Activated CD8-positive, alpha-beta T cell treated with anti-CD3 and anti-CD28 coated beads for 36 hours (primary cell): ENCODE measurements around the gene OLFML2A. TPM values are rescaled to one million over a fixed set of nuclear protein-coding genes. Genes with fewer than 3 reads are reported as not detected.

Experiments used
- ATAC-seq: fragments of 200-7000 bp; cut with Tn5 transposase; one replicate; pipeline ENCODE4 v1.10.0; 2021; ENCODE audit warnings: mild to moderate bottlenecking, moderate library complexity
- CTCF ChIA-PET: fragments of 350-600 bp; sonication (Branson Sonifier 250); formaldehyde crosslinking; loops from one replicate; lab custom pipeline; 2021; ENCODE audit warnings: antibody characterized with exemption; lab: Charles Lee
- POLR2A ChIA-PET: fragments of 350-600 bp; sonication (Branson Sonifier 250); formaldehyde crosslinking; loops from one replicate; lab custom pipeline; 2021; ENCODE audit warnings: antibody characterized with exemption; lab: Charles Lee
- DNase-seq: peaks from one replicate; pipeline ENCODE4 v3.0.0-alpha.2; 2020
- H3K27ac Mint-ChIP-seq: one replicate; pipeline ENCODE4 v1.8.0; 2021; ENCODE audit warnings: mild to moderate bottlenecking, mixed read lengths
- H3K27me3 Mint-ChIP-seq: one replicate; pipeline ENCODE4 v1.8.0; 2021; ENCODE audit warnings: mixed read lengths
- H3K36me3 Mint-ChIP-seq: one replicate; pipeline ENCODE4 v1.8.0; 2021; ENCODE audit warnings: low read depth, mixed read lengths
- H3K4me1 Mint-ChIP-seq: one replicate; pipeline ENCODE4 v1.8.0; 2021; ENCODE audit warnings: low read depth, mixed read lengths
- H3K4me3 Mint-ChIP-seq: one replicate; pipeline ENCODE4 v1.8.0; 2021; ENCODE audit warnings: mild to moderate bottlenecking, moderate library complexity, mixed read lengths
- H3K9me3 Mint-ChIP-seq: one replicate; pipeline ENCODE4 v1.8.0; 2021; ENCODE audit warnings: mixed read lengths
- intact Hi-C: fragments of 100-400 bp; cut with micrococcal nuclease; formaldehyde crosslinking; loops from one replicate; pipeline ENCODE4 v1.10.0; 2022
- total RNA-seq, 2 experiments: library from RNA; stranded (reverse); gene quantifications; one replicate each; pipeline ENCODE4 v1.2.3, GENCODE V29; 2021
- TF ChIP-seq, protein P1 (sequence below): fragments of 200-600 bp; IDR thresholded peaks from one replicate; pipeline ENCODE4 v1.8.0; 2022; ENCODE audit warnings: antibody characterized with exemption, mild to moderate bottlenecking

OLFML2A gene
- total RNA-seq, 2 experiments from 2014 or later: not detected

DNA sequence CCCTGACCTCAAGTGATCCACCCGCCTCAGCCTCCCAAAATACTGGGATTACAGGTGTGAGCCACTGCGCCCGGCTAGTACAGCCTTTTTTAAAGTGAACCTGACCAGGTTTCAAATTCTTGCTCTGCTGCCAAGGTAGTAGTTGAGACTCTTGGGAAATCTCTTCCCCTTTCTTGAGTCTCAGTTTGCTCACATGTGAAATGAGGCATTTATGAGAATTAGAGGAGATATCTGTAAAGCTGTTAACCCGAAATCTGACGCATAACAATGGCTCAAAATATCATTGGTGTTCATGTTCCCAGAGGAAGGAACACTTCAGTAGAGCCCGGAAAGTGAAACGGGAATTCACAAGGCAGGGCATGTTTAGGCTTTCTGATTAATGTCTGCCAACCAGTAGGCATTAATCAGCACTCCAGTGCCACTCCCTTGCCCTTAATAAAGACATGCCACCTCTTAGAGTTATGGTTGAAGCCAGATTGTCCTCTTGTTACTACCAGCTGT, 86.5 kb downstream of the OLFML2A start:
- POLR2A ChIA-PET: interaction anchor here (1.8 kb wide), 1 partner anchor 10 kb away, joined by 7 read pairs; the partner anchor contains the start of gene WDR38
- peaks cover 46% of the 10 kb centered on the region for H3K36me3 Mint-ChIP-seq
- CTCF ChIA-PET: interaction anchor here (3.5 to 4.2 kb wide), 2 partner anchors 10 to 91 kb away, joined by 24 to 25 read pairs; partner anchors contain the start of genes NR6A1 and WDR38
- ATAC-seq: no peak
- H3K27me3 Mint-ChIP-seq: no peaks in the 10 kb centered on the region
- H3K4me3 Mint-ChIP-seq: peak overlapping the region; percentile 43
- H3K4me1 Mint-ChIP-seq: peaks cover 38% of the 10 kb centered on the region
- intact Hi-C loops: no loop called here
- no peaks in the 10 kb centered on the region for H3K9me3 Mint-ChIP-seq
- TF ChIP-seq, protein P1, sequence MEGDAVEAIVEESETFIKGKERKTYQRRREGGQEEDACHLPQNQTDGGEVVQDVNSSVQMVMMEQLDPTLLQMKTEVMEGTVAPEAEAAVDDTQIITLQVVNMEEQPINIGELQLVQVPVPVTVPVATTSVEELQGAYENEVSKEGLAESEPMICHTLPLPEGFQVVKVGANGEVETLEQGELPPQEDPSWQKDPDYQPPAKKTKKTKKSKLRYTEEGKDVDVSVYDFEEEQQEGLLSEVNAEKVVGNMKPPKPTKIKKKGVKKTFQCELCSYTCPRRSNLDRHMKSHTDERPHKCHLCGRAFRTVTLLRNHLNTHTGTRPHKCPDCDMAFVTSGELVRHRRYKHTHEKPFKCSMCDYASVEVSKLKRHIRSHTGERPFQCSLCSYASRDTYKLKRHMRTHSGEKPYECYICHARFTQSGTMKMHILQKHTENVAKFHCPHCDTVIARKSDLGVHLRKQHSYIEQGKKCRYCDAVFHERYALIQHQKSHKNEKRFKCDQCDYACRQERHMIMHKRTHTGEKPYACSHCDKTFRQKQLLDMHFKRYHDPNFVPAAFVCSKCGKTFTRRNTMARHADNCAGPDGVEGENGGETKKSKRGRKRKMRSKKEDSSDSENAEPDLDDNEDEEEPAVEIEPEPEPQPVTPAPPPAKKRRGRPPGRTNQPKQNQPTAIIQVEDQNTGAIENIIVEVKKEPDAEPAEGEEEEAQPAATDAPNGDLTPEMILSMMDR: no peak
- no peak for DNase-seq
- H3K27ac Mint-ChIP-seq: peak overlapping the region; percentile 28

Other genes starting within 250 kb of the OLFML2A start
- gene NR6A1, start 5.8 kb upstream of the OLFML2A start, total RNA-seq: 1 to 10 TPM in 1 of 2 experiments, under 1 TPM in 1; 0.74 to 1.1 TPM
- not detected for gene WDR38, start 76.3 kb downstream of the OLFML2A start, total RNA-seq
- 1,000 to 10,000 TPM; 2,301 to 2,341 TPM for gene RPL35, start 84.8 kb downstream of the OLFML2A start, total RNA-seq
- 10 to 100 TPM; 72.7 to 73.9 TPM for gene ARPC5L, start 85.0 kb downstream of the OLFML2A start, total RNA-seq
- gene GOLGA1, start 163.9 kb downstream of the OLFML2A start, total RNA-seq: 10 to 100 TPM; 20.9 to 21.6 TPM